ENCODE results near the gene OLA1.

Gene OLA1

DNA sequence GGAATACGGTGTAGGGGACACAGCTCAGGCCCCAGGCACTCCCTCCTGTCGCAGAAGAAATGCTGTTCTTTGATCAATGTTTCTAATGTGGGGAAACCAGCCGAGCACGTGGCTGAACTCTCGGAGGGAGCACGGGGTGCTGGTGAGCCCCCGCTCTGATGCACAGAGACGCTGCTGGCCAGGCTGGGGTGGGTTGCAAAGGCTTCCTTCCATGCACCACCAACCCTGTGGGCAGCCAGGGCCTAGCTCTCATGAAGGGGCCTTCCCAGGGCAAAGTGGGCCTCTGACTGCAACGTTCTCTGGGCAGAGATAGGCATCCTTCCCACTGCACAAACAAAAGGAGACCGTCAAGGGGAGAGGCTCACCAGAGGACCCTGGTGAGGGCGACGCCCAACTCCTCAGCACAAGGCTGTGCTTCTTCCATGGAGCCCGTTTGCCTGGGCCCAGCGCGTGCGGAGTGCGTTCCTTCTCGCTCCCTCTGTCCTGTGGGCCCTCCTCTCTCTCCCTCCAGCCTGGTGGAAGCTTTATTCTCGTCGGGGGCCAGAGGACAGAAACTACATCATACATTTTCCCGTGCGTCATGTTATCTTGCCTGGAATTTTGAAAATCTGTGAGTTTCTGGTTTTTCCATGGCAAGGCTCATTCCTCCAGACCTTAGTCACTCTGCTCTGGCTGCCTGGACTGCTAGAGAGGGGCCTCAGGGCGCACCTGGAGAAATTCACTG lies 222.0 kb downstream of the OLA1 start:
- DNase-seq, result no peak

DNA sequence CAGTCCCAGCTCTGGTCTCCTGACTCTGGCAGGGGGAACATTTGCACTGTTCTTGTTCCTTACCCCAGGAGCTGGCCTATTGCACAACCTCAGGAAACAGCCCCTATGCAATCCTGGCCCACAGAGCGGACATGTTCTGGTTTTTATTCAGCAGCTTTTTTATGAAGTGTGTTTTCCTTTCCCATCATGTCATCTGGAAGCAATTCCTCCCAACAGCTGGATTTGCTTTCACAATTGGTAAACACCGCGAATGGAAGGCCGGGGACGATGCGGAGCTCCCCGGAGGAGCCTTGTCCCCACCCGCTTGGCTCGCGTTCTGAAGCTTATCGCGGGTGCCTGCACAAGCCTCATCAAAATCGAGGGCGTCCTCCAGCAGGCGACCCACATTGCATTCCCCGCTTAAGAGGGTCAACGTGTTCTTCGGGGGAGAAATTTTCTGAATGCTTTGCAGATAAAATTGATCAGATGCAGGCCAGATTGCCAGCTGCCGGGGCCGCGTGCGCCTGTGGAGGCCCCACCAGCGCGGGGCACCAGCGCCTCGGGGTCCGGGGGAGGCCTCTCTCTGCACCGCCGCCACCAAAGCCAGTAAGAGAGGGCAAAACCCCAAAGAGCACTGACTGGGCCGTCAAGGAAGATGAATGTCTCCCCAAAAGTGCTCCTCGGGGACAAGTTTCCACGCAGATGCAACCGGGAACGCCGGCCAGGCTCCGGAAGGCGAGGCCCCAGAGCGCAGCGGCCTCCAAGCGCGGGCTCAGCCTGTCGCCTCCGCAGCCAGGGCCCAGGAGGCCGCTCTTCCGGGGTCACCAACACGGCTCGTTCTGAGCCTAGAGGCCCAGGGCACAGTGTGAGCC lies 222.8 kb downstream of the OLA1 start:
- peak; percentile 80 for DNase-seq

DNA sequence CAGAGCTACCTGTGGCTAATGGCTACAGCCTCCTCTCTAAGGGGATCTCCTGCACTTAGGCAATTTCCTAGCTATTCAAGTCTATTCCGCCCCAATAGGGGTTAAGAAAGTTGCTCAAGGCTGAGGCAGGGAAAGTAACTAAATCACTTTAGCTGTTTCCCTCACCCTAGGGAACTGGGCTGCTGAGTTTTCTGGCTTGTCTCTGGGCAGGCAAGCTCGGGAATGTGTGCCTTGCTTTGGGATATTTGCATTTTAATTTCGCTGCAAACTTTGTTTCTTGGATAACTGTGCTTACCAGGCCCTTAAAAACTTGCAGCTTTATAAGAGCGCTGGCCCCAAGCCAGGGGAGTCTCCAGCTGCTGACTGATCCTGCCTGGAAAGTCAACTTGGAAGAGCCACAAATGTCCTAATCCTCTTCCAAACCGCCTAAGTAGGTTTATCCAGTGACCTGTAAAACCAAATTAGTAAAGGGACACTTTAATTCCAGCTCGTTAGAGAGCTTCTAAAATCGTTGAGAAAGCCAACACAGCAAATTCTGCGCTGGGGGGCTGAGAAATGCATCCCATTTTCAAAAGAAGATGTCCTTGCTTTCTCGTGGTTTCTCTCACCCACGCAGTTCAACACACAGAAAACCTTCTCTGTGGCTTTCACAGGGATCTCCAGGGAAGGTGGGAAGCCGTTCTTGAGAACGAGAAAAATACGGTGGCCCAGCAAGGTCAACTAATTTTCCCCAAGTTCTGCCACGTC lies 223.6 kb downstream of the OLA1 start:
- DNase-seq, result no peak

DNA sequence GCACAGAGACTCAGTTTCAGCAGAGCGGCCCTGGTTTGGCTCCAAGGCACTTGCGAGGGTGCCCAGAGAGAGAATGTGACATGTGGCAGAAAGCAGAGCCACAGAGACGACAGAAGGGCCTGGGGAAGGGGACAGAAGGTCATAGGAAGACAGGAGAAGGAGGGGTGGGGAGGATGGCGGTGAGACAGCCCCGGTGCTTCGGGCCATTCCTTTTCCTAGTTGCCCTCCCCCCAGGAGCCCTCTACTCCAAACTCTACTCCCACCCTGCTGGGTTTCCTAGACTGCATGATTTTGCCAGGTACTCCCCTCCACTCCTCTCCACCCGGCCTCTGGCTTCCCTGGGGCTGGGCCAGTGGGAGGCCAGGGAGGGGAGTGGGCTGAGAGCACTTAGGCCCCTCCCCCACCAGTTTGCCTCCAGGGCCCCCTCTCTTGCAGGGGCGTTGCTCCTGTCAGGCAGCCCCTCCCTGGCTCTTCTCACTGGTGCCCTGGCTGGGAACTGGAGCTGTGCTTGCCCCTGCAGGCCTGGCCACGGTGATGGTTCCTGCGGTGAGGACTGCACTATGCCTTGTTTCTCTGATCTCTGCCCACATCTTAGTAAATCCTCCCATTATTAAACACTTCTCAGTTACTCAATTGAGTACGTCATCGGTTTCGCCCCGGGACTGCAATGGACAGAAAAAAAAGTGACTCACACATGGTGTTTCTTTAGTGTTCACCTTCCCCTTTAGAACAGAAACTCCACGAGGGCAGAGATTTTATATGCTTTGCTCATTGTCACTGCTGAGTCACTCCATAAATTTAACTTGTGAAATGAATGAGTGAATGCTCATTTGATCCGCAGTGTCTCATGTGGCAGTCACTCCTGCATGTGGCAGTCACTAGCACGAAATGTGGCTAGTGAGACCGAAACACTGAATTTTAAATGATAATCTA lies 224.5 kb downstream of the OLA1 start:
- DNase-seq, result peak; percentile 99

All from MV-4-11 (cell line).